ENCODE data around the gene ULBP1.
"Not testable (repeated sequence)": the region's sequence is repeated elsewhere in the genome, so short reads cannot be mapped to it uniquely, and the experiment has no call there.

ULBP1 gene

DNA sequence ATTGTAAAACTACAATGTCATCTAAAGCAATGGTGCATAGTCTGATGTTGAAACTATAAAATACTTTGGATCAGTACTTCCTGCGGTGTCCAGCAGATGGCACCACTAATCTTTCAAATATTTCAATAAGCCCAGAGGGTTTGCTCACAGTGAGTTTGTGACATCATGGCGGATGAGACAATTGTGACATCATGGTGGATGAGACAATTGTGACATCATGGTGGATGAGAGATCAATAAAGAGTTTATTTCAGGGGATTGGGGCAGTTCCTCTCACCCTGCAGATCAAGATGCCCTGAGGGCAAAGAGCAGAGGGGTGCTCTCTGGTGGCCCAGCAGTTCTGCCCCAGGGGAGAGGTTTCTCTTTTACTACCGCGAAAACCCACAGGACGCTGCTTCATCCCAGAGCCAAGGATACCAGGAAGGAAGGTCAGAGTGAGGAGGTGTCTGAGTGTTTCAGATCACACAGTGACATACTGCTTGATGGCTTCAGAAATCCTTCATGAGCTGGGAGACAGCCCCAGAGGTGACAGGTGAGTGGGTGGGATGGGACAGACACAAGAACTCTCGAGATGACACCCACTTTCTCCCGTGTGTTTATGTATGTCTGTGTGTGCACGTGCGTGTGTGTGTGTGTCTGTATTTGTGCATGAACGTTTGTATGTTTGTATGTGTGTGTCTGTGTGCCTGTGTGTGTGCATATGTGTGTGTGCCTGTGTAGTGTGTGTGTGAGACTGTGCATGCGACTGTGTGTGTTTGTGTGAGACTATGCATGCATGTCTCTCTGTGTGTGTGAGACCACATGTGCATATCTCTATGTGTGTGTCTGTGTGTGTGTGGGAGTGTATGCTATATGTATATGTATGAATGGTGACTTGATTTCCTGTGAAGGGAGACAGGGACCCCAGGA lies 29.2 kb upstream of the ULBP1 start:
- DNase-seq, result peak; percentile 44

DNA sequence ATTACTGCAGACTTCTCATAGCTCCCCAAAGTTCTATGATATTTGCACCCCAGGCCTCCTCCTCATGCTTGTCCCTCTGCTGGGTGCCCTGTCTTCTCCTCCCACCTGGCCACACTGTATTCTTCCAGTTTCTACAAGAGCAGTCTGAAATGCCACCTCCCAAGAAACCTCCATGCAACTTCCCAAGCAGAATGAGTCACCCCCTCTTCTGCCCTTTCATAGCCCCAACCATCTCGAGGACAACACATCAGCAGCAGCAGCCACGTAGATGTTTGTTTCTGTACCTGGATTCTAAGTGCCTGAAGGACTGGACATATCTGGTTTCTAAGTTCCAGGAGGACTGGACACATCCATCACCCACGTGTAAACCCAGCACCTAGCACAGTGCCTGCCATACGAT lies 28.5 kb upstream of the ULBP1 start:
- DNase-seq, result no peak

DNA sequence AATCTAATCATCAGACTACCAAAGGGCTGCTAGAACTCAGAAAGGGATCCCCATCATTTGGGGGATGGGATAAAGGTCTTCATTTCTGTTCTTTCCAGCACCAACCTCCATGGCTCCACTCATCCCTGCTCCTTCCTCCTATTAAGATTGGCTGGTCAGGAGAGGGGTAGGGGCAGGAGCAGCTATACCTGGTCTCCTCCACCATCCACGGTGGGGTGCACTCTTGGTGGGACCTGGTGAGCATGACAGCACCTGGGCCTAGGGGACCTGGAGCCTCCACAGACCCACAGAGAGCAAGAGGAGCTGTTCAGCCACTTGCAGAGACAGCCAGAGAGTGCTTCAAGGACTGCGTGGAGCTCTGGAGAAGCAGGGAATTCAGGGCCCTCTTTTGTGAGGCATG lies 28.1 kb upstream of the ULBP1 start:
- no peak for DNase-seq

DNA sequence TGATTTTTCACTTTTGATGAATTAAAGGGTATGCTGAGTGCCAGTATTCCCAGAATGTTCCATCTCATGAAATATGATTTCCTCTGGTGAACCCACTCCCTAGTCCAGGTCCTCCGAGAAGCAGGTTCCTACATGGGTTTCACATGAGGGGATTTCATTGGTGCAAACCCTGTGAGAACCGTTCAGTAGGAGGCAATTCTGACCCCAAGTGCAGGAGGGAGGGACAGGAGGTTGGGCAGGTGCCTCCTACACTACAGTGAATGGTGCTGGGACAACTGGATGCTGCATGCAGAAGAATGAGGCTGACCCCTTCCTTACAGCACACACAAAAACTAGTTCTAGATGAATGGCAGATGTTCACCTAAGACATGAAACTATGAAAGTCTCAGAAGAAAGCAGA lies 27.0 kb upstream of the ULBP1 start:
- no peak for DNase-seq

DNA sequence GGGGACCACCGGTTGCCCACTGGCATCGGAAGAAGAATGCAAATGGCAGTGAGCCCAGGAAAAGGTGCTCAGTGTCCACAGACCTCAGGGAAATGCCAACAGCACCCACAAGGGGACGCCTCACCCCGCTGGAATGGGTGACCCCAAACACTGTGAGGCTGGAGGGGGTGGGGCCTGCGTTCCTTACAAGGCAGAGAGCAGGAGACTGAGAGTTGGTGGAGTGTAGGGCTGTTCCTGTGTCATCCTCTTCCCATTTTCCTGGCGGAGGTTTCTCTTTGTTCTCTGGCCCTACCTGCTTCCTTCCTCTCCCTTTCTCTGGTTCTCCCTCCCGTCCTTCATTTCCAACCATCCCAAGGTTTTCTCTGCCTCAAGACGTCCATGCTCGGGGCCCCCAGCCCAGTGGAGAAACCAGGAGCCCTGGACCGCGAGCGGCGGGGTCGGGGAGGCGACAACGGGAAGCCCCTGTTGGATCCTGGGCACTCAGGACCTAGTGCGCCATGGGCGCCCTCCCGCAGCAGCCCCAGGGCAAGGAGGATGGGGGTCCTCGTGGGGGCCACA lies 25.7 kb upstream of the ULBP1 start:
- DNase-seq, result not testable (repeated sequence)

DNA sequence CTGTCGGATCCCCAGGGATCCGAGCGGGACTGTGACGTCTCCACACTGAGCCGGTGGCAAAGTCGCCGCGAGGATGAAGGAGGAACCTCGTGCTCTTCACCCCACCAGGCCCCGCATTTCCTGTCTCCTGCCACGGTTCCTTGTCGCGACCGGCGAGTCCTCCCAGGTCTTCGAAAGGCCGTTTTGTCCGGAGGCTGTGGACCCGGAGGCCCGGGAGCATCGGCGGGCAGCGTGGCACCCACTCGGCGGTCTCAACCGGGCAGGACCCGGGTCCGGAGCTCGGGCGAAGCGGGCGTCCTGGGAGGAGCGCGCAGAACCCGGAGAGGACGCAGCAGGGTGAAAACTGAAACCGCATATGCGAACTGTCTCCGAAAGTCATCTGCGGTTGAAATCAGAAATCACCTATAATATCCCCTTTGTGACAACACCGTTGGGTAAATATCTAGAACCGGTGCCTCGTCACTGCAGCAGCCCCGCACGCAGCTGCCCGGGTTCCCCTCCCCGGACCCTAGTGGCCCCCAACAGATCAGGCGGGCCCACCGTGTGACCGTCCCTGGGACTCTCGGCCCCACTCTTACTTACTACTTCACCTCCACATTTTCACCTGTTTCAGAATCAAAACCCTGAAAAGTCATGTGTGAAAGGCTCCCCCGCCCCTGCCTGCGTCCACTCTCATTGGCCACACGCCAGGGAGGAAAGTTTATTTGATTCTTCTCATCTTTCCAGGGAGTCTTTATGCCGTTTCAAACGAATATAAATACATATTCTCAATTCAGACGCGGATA lies 25.0 kb upstream of the ULBP1 start:
- no peak for DNase-seq

DNA sequence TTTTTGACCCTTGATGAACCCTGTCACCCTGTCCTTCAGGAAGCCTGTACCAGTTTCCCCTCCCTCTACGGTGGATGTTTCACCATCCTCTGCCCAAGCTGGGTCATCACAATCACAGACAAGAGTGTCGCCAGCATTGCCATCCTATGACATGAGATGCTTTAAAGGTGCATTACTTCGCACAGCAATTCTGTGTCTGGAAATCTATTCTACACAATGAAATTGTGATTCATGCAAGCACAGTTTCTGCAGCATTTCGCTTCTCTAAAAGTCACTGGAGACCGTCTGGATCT lies 24.4 kb upstream of the ULBP1 start:
- DNase-seq, result no peak

DNA sequence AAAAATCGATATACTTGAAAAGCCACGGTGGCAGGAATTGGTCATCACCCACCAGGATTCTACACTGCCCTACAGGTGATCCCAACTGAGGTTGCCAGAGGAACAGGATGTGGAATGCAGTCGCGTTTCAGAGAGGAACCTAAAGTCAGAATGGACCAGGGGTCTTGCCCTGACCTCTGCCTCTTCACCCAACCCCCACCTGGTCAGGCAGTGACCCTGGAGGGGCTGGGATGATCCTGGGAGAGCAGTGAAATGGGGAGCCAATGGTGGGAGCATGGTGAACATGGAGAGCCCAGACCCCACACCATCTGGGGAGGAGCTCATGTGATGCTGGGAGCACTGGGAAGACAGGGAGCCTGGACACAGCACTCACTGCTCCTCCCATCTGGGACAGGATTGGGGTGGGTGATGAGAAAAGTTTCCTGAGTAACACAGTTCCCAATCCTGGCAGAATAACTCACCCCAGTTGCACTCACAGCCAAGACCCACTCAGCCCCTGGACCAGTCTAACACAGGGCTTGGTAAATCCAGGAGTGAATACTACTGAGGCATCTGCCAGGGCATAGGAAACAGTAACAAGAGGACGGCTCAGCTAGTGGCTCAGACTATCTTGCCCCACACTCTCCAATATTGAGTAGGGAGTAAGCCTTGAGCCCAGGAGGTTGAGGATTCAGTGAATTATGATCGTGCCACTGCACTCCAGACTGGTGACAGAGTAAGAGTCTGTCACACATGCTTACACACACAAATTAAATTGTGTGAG lies 23.7 kb upstream of the ULBP1 start:
- no peak for DNase-seq

DNA sequence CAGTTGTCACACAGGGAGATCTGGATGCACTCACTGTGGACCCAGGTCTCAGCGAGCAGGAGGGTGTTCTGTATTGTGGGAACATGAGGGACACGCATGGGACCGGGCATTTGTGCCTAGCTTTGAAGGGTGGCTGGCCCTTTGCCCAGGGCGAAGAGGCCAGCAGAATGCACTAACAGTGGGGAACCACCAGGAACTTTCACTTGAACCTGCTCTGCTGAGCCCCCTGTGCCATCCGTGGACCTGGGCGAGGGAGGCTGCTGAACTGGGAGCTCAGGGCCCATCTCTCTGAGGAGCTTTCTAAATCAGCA lies 23.1 kb upstream of the ULBP1 start:
- DNase-seq, result no peak

DNA sequence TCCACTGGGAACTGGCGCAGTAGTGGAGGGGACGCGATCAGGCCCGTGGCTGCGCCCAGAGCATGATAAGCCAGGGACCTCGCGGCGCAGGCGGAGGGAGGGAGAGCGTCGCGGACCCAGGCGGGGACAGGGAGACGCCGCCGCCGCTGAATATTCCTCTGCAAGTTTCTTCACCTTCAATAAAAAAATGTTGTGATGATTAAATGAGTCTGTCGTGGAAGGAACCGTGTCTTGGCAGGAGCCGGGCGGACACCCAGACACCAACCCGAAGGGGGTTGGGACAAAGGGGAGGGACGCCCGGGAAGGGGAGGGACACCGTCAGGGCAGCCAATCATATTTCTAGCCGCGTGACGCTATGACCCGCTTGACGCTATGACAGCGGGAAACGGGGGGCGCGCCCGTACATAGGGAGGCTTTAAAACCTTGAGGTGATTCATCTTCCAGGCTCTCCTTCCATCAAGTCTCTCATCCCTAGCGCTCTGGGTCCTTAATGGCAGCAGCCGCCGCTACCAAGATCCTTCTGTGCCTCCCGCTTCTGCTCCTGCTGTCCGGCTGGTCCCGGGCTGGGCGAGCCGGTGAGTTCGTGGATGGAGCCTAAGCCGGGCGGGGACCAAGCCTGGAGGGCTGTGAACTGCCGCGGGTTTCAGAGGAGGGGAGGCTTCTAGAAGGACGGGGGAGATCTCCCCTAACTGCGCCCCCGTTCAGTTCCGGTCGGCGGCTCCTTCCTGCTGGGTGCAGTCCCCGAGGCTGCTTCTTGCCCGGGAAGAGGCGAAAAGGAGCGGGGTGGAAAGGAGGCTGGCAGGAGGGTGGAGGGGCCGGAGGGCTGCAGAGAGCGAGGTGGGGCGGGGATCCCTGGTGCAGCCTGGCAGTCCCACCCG lies 21.9 kb upstream of the ULBP1 start, which contains the start of gene ULBP2:
ULBP2 (plus strand) TSS at position 432 of the 878 bp plus-strand sequence; CDS start at position 491, 59 bp downstream.
- DNase-seq, result peak; percentile 21

DNA sequence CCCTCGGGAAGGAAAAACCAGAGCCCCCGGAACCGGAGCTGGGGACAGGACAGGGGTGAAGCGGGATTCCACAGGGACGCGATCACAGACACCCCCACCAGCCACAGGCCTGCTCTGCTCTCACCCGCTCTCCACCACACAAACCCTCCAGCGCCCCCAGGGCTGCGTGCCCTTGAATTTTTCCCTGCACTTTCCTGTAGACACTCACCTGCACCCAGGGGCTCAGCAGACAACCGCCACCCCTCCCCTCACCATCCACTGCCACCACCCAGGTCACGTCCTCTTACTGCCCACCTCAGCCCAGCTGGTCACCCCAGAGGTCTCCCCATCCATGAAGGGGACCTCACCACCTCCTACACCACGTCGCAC lies 21.3 kb upstream of the ULBP1 start:
- no peak for DNase-seq

DNA sequence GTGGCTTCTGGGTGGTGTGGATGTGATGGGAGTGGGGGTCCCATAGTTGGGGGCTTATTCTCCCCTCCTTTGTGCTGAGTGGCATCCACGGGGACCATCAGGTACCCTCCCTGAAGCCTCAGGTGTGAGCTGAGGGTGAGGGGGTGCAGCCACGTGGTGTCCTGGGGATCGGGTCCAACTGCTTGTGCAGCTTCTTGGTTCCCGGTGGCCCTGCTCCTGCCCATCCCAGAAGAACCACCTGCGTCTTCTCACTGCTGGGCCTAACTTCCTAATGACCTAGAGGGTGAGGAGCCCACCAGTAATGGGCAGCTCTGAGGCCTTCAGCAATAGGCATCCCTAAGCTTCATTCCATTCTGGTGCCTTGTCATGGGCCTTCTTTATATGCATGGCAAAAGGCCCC lies 20.4 kb upstream of the ULBP1 start:
- not testable (repeated sequence) for DNase-seq

DNA sequence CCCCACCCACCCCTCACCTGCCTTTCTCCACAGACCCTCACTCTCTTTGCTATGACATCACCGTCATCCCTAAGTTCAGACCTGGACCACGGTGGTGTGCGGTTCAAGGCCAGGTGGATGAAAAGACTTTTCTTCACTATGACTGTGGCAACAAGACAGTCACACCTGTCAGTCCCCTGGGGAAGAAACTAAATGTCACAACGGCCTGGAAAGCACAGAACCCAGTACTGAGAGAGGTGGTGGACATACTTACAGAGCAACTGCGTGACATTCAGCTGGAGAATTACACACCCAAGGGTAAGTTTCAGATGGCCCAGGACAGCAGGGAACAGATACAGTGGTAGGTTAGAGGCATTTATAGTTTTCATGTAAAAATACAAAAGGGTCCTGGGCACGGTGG lies 18.5 kb upstream of the ULBP1 start:
- not testable (repeated sequence) for DNase-seq

DNA sequence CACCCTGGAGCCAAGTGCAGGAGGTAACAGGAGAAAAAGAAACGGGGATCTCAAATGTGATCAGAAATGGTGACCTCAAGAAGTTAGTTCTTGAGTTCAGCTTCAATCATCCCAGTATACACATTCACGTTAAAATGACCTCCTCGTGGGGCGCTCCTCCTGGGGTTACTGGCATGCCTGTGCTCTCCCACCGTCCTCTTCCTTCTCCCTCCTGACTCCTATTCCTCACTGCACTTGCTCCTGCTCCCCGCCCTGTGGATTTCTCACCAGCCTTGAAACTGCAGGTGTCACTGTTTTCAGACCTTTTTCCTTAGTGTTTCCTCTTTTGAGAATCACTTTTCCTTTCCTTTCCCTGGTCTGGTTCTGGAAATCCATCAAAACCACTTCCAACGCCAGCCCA lies 17.1 kb upstream of the ULBP1 start:
- DNase-seq, result not testable (repeated sequence)

DNA sequence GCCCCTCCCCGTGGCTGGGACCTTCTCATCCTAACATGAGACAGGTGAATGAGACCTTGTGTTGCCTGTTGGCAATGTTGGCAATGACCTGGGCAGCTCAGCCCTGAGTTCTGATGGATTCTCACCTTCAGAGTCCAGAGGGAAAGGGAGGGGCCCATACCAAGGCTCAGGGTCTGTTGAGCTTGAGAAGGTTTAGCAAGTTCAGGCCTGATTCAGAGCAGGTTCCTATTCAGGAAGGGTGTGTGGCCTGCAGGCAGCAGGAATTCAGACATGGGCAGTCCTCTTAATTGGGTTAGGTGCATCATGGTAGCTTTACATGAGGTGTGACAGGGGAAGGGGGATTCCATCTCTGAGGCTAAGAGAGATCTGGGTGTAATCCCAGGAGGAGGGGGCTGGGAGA lies 16.2 kb upstream of the ULBP1 start:
- DNase-seq, result not testable (repeated sequence)

DNA sequence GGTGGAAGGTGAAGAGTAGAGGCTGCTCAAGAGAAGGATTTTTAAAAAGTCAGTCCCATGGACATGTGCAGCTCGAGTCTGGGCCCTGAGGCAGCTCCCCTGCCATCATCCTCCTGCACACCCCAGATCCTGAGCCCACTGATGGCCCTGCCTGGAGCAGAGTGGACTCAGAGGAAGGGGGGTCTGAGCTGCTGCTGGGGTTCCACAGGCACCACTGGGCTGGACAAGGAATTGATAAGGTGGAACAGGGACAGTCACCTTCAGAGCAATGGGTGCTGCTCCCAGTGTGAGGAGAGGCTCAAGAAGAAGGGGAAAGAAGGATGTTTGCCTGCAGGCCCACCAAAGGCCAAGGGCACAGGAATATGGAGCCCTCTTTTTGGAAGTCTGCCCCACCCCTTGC lies 15.7 kb upstream of the ULBP1 start:
- DNase-seq, result no peak

DNA sequence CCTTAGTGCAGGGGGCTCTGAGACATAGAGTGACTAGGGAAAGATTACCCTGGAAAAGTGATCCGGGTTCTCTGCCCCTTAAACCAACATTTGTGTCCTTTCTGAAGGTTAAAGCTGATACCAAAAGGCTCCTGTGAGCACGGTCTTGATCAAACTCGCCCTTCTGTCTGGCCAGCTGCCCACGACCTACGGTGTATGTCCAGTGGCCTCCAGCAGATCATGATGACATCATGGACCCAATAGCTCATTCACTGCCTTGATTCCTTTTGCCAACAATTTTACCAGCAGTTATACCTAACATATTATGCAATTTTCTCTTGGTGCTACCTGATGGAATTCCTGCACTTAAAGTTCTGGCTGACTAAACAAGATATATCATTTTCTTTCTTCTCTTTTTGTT lies 15.1 kb upstream of the ULBP1 start:
- DNase-seq, result no peak

DNA sequence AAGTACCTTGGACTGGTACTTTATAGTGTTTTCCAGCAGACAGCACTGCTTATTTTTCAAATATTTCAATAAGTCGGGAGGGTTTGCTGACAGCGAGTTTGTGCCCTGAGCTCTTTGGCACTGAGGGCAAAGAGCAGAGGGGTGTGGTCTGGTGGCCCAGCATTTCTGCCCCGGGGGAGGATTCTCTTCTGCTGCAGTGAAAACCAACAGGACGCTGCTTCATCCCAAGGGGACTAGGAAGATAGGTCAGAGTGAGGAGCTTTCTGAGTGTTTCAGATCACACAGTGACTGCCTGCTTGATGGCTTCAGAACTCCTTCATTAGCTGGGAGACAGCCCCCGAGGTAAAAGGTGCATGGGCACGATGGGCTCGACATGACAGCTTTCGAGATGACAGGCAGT lies 13.3 kb upstream of the ULBP1 start:
- DNase-seq, result no peak

DNA sequence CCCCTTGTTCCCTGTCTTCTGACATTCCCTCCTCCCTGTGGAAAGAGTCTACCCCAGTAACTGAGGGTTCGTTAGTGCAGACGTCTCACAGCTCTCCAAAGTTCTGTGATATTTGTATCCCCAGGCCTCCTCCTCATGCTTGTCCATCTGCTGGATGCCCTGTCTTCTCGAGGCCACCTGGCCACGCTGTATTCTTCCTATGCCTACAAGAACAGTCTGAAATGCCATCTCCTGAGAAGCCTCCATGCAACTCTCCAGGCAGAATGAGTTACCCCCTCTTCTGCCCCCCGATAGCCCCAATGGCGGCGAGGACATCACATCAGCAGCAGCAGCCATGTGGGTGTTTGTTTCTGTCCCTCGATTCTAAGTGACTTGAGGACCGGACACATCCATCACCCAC lies 12.6 kb upstream of the ULBP1 start:
- no peak for DNase-seq

DNA sequence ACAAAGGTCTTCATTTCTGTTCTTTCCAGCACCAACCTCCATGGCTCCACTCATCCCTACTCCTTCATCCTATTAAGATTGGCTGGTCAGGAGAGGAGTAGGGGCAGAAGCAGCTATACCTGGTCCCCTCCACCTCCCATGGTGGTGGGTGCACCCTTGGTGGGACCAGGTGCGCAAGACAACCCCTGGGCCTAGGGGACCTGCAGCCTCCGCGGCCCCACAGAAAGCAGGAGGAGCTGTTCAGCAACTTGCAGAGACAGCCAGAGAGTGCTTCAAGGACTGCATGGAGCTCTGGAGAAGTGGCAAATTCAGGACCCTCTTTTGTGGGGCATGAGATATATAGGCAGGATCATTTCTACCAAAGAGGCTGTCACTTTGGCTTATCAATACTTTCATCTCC lies 12.1 kb upstream of the ULBP1 start:
- no peak for DNase-seq

DNA sequence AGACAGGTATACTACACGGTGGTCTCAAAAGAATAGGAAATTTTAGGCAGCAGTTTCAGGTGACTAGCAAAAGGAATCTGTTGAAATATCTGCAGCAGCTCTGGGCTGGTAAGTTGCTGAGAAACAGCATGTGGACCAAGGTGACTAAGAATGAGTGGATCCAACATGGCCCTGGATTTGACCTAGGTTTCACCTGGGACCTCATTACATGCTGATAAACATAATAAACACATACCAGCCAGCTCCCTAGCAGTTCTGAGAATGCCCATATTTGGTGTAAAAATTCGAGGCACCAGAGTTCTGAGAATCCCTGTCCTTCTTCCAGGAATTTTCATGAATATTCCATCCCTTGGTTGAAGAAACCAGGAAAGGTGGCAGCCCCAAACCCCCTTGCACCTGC lies 10.4 kb upstream of the ULBP1 start:
- not testable (repeated sequence) for DNase-seq

DNA sequence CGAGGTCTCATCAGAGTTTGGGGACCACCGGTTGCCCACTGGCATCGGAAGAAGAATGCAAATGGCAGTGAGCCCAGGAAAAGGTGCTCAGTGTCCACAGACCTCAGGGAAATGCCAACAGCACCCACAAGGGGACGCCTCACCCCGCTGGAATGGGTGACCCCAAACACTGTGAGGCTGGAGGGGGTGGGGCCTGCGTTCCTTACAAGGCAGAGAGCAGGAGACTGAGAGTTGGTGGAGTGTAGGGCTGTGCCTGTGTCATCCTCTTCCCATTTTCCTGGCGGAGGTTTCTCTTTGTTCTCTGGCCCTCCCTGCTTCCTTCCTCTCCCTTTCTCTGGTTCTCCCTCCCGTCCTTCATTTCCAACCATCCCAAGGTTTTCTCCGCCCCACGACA lies 9.8 kb upstream of the ULBP1 start:
- not testable (repeated sequence) for DNase-seq

Data from NCI-H2029 (cell line).